ENCODE data around the gene SDC1. TPM values are rescaled to one million over a fixed set of nuclear protein-coding genes. Genes with fewer than 3 reads are reported as not detected.

SDC1 gene
- total RNA-seq, 6 experiments from 2014 or later, result 260 to 452 (median 415) TPM

GRCh38 chr2:20194097-20195015, 30.6 kb downstream of the SDC1 start:
- 64% methylated on average over 10 of the region's 16 CpGs for WGBS (ENCODE audit: insufficient coverage, low coverage, low lambda C conversion rate, missing lambda C conversion rate)
- no peak overlapping the region for H3K4me3 ChIP-seq
- TF ChIP-seq, protein P1, sequence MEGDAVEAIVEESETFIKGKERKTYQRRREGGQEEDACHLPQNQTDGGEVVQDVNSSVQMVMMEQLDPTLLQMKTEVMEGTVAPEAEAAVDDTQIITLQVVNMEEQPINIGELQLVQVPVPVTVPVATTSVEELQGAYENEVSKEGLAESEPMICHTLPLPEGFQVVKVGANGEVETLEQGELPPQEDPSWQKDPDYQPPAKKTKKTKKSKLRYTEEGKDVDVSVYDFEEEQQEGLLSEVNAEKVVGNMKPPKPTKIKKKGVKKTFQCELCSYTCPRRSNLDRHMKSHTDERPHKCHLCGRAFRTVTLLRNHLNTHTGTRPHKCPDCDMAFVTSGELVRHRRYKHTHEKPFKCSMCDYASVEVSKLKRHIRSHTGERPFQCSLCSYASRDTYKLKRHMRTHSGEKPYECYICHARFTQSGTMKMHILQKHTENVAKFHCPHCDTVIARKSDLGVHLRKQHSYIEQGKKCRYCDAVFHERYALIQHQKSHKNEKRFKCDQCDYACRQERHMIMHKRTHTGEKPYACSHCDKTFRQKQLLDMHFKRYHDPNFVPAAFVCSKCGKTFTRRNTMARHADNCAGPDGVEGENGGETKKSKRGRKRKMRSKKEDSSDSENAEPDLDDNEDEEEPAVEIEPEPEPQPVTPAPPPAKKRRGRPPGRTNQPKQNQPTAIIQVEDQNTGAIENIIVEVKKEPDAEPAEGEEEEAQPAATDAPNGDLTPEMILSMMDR (IDR thresholded peaks at IDR 0.05), result no peak
- TF ChIP-seq POLR2A (IDR thresholded peaks at IDR 0.05), result no peak
- no peaks in the 10 kb centered on the region for H3K27me3 ChIP-seq
- no peaks in the 10 kb centered on the region for H3K36me3 ChIP-seq
- intact Hi-C loops (cut with DNase I), result no loop called here
- peak overlapping the region; percentile 71 to 99 (median 76) for H3K27ac ChIP-seq
- ATAC-seq (peak in 2 of 4 donors; percentile 3 to 51), DNase-seq (no peak)
- no peaks in the 10 kb centered on the region for H3K9me3 ChIP-seq
- peaks cover 0 to 81% (median 37%) of the 10 kb centered on the region in 4 donors for H3K4me1 ChIP-seq

- intact Hi-C loops (cut with DNase I), result no loop called here
- DNase-seq (no peak), ATAC-seq (no peak)
- Histone ChIP-seq H3K4me1 (peaks cover 0 to 88% (median 39%) of the 10 kb centered on the region in 4 donors), H3K27ac (peak overlapping the region in 1 of 3 donors; percentile 81), H3K4me3 (no peak overlapping the region), H3K27me3 (no peaks in the 10 kb centered on the region), H3K9me3 (no peaks in the 10 kb centered on the region), H3K36me3 (no peaks in the 10 kb centered on the region)
- WGBS (ENCODE audit: insufficient coverage, low coverage, low lambda C conversion rate, missing lambda C conversion rate), result 59% methylated on average over 3 of the region's 4 CpGs
- TF ChIP-seq, protein P1 (IDR thresholded peaks at IDR 0.05), result no peak
These were observed 31.7 kb downstream of the SDC1 start for GRCh38 chr2:20193185-20193584.

DNA sequence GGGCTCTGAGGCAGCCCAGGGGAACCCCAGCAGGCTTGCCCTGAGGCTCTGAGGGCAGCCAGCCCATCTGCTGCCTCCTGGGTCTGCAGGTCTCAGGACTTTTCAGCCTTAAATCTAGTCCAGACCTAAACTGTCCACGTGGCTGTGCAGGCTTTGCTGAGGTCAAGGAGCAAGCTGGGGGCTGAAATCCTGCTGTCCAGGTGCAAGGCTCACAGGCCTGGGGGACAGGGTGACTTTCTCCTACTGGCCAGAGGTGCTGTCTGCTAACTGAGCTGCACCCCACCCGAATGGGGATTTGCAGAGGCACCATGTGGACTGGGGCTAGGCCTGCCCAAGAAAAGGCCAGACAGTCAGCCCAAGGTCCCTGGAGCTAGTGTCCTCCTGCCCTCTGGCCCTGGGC, 32.1 kb downstream of the SDC1 start:
- Histone ChIP-seq H3K27me3 (no peaks in the 10 kb centered on the region), H3K27ac (peak overlapping the region in 2 of 3 donors; percentile 69 to 81), H3K9me3 (no peaks in the 10 kb centered on the region), H3K4me1 (peaks cover 0 to 85% (median 38%) of the 10 kb centered on the region in 4 donors), H3K4me3 (no peak overlapping the region), H3K36me3 (no peaks in the 10 kb centered on the region)
- DNase-seq (peak in 2 of 3 donors; percentile 20 to 74), ATAC-seq (peak in 2 of 4 donors; percentile 2 to 22)
- intact Hi-C loops (cut with DNase I), result no loop called here
- no peak for TF ChIP-seq POLR2A (IDR thresholded peaks at IDR 0.05)
- TF ChIP-seq, protein P1 (IDR thresholded peaks at IDR 0.05), result no peak
- 0% methylated on average over 1 of the region's 2 CpGs for WGBS (ENCODE audit: insufficient coverage, low coverage, low lambda C conversion rate, missing lambda C conversion rate)

DNA sequence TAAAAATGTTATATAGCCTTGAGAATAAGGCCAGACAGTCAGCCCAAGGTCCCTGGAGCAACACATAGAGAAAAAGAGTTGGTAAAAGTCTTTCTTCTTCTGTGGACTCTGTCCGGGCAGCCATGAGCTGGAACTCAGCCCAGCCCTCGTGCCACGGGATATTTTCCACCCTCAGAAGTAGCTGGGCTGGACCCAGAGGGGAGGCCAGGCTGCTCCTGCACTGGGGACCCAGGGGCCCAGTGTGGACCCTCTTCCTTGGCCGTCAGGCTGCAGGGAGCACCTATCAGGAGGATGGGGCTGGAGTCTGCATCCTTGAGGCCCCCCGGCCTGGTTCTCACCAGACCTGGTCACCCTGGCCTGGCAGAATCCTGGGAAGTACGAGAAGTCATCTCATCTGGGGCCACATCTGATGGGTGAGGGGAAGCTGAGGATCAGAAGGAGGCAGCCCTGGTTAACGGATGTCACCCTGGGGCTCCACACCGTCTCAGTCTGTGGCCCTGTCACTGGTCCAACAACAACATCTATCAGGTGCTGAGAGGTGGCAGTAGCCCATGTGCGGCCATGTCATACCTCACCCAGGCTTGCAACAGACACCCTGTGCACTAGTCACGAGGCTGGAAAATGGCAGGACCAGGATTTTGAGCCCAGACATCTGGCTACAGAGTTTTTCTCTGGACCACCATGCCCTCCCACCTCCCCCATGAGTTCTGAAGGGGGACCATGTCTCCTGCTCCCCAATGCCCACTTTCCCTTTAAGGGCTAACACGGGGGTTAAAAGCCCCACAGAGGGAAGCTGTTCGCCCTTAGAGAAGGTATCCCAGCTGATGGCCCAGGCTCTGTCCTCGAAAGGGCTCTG, 33.0 kb downstream of the SDC1 start:
- ATAC-seq, result peak; percentile 29 to 52 (median 45)
- DNase-seq, result peak in 2 of 3 donors; percentile 61 to 82
- H3K27ac ChIP-seq, result peak overlapping the region in 2 of 3 donors; percentile 69 to 81

More for the DNA sequence above, 33.0 kb downstream of the SDC1 start:
- WGBS (ENCODE audit: insufficient coverage, low coverage, low lambda C conversion rate, missing lambda C conversion rate), result 76% methylated on average over 3 of the region's 13 CpGs
- intact Hi-C loops (cut with DNase I), result no loop called here
- Histone ChIP-seq H3K4me1 (peaks cover 0 to 77% (median 35%) of the 10 kb centered on the region in 4 donors), H3K36me3 (no peaks in the 10 kb centered on the region), H3K27me3 (no peaks in the 10 kb centered on the region), H3K9me3 (no peaks in the 10 kb centered on the region), H3K4me3 (no peak overlapping the region)
- TF ChIP-seq, protein P1 (IDR thresholded peaks at IDR 0.05), result no peak
- TF ChIP-seq POLR2A (IDR thresholded peaks at IDR 0.05), result no peak

Data from right lobe of liver (tissue), 6 donors.